ENCODE results near the gene TRERF1. TPM values are rescaled to one million over a fixed set of nuclear protein-coding genes. Genes with fewer than 3 reads are reported as not detected.

The TRERF1 gene
- total RNA-seq, 1 donor from 2014 or later: 8.3 TPM

DNA sequence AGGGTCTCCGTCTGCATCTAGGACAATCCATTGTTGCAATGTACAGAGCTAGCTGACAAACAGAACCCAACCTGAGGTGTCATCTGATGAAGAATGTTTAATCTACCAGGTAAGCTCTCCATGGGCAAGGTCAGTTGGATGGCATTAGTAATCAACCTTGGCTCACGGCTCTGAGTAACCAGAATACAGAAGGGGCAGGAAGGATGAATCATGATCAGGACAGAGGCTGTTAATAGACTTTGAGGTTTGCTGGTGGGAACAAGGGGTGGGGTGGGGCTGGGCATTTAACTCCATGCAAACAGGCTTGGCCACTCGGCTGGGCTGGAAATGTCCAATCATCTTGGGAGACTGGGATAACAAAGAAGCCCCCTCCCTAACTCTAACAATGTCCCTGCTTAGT, 157.0 kb downstream of the TRERF1 start:
- H3K4me3 ChIP-seq: no peak overlapping the region
- peaks cover 8% of the 10 kb centered on the region for H3K79me2 ChIP-seq (ENCODE audit: low read depth)
- H3K4me2 ChIP-seq: no peak overlapping the region
- H4K20me1 ChIP-seq (ENCODE audit: low read depth): peaks cover 5% of the 10 kb centered on the region
- H3K4me3 Mint-ChIP-seq: no peak overlapping the region
- H3K9me3 ChIP-seq (ENCODE audit: low read depth): no peaks in the 10 kb centered on the region
- no peaks in the 10 kb centered on the region for H3K9me3 Mint-ChIP-seq
- no peak overlapping the region for H3K27ac Mint-ChIP-seq
- DNase-seq (ENCODE audit: low spot score): no peak
- no peaks in the 10 kb centered on the region for H3K36me3 ChIP-seq
- H2AFZ ChIP-seq (replicated peaks): no peak overlapping the region
- H3K4me1 Mint-ChIP-seq: peaks cover 3% of the 10 kb centered on the region
- H3K36me3 Mint-ChIP-seq: peaks cover 9% of the 10 kb centered on the region
- TF ChIP-seq EZH2 (IDR thresholded peaks at IDR 0.05) (no peak), EZH2phosphoT487 (IDR thresholded peaks at IDR 0.05) (no peak)
- TF ChIP-seq, protein P1, sequence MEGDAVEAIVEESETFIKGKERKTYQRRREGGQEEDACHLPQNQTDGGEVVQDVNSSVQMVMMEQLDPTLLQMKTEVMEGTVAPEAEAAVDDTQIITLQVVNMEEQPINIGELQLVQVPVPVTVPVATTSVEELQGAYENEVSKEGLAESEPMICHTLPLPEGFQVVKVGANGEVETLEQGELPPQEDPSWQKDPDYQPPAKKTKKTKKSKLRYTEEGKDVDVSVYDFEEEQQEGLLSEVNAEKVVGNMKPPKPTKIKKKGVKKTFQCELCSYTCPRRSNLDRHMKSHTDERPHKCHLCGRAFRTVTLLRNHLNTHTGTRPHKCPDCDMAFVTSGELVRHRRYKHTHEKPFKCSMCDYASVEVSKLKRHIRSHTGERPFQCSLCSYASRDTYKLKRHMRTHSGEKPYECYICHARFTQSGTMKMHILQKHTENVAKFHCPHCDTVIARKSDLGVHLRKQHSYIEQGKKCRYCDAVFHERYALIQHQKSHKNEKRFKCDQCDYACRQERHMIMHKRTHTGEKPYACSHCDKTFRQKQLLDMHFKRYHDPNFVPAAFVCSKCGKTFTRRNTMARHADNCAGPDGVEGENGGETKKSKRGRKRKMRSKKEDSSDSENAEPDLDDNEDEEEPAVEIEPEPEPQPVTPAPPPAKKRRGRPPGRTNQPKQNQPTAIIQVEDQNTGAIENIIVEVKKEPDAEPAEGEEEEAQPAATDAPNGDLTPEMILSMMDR (IDR thresholded peaks at IDR 0.05): no peak
- no peaks in the 10 kb centered on the region for H3F3A ChIP-seq (ENCODE audit: low read depth)
- no peaks in the 10 kb centered on the region for H3K4me1 ChIP-seq
- no peak overlapping the region for H3K27ac ChIP-seq
- no peaks in the 10 kb centered on the region for H3K27me3 ChIP-seq
- no peak overlapping the region for H3K9ac ChIP-seq
- no peaks in the 10 kb centered on the region for H3K27me3 Mint-ChIP-seq (ENCODE audit: insufficient read depth, low read depth)

DNA sequence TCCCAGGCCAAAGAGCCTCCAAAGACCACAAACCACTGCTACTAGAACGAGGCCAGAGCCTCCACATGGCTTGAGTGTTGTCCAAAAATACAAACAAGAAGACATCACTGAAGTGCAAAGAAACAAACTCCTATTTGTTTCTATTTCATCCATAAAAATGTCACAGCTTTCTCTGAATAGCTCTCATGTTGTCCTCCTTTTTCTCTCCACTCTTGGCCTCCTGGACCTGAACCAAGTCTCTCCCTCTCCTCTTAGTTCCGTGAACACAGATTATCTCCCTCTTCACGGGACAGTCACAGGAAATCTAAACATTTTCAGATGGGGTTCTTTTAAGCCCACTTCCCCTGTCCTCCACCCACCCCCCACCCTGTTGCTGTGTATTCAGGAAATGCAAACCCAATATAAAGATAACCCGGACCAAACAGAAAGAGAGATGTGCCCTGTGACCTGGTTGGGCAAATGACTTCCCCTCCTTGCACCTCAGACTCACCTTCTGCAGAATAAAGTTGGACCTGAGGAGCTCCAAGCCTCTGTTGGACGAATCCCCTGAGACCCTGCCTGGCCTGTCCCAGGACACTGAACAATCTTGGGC, 158.2 kb downstream of the TRERF1 start:
- peaks cover 3% of the 10 kb centered on the region for H3K4me1 Mint-ChIP-seq
- H3K4me3 Mint-ChIP-seq: no peak overlapping the region
- Histone ChIP-seq H3K4me1 (no peaks in the 10 kb centered on the region), H3K9me3 (ENCODE audit: low read depth) (no peaks in the 10 kb centered on the region), H4K20me1 (ENCODE audit: low read depth) (peaks cover 5% of the 10 kb centered on the region), H3F3A (ENCODE audit: low read depth) (no peaks in the 10 kb centered on the region), H3K4me2 (no peak overlapping the region), H3K36me3 (no peaks in the 10 kb centered on the region), H3K9ac (no peak overlapping the region), H3K79me2 (ENCODE audit: low read depth) (peaks cover 8% of the 10 kb centered on the region), H3K27me3 (no peaks in the 10 kb centered on the region), H3K27ac (no peak overlapping the region), H2AFZ (replicated peaks) (no peak overlapping the region), H3K4me3 (no peak overlapping the region)
- peaks cover 7% of the 10 kb centered on the region for H3K36me3 Mint-ChIP-seq
- H3K9me3 Mint-ChIP-seq: no peaks in the 10 kb centered on the region
- no peaks in the 10 kb centered on the region for H3K27me3 Mint-ChIP-seq (ENCODE audit: insufficient read depth, low read depth)
- H3K27ac Mint-ChIP-seq: no peak overlapping the region
- TF ChIP-seq EZH2 (IDR thresholded peaks at IDR 0.05): no peak
- TF ChIP-seq, protein P1 (IDR thresholded peaks at IDR 0.05): no peak
- no peak for TF ChIP-seq EZH2phosphoT487 (IDR thresholded peaks at IDR 0.05)
- no peak for DNase-seq (ENCODE audit: low spot score)

DNA sequence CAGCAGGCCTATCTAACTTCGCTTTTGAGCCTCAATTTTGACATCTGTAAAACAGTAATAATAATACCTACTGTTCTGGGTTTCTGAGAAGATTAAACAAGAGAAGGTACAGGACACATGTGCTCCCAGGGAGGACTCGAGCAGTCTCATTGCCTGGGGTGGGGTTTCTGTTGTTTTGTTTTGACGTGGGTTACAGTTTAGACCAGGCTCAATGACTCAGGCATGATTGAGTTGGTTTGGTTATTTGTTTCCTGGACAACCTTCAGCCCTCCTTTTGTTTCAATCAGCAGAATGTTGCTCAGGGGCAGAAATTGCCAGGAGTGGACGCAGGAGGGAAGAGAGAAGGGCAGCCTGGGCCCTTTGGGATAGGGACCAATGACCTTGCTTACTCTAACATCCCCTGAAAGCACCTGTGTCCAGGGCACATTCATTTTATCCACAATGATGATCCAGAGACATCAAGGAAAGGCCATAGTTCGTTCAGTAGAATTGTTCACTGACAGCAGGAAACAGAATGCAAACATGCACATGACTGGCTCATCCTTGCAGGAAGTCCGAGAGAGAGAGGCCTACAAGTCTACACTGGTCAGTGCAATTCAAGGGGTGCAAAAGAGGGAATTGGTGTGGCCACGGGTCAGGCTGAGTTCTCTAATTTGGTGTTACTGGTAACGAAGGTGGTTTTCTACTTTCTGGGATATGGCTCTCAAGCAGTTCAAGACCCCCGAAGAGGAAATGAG, 159.6 kb downstream of the TRERF1 start:
- peaks cover 12% of the 10 kb centered on the region for H3K79me2 ChIP-seq (ENCODE audit: low read depth)
- TF ChIP-seq EZH2 (IDR thresholded peaks at IDR 0.05) (no peak), EZH2phosphoT487 (IDR thresholded peaks at IDR 0.05) (no peak)
- TF ChIP-seq, protein P1 (IDR thresholded peaks at IDR 0.05): no peak
- no peak overlapping the region for H2AFZ ChIP-seq (replicated peaks)
- Mint-ChIP-seq H3K9me3 (peaks cover 5% of the 10 kb centered on the region), H3K36me3 (peaks cover 7% of the 10 kb centered on the region), H3K27me3 (ENCODE audit: insufficient read depth, low read depth) (no peaks in the 10 kb centered on the region), H3K27ac (no peak overlapping the region), H3K4me1 (peaks cover 3% of the 10 kb centered on the region), H3K4me3 (no peak overlapping the region)
- H4K20me1 ChIP-seq (ENCODE audit: low read depth): peaks cover 5% of the 10 kb centered on the region
- H3K27me3 ChIP-seq: no peaks in the 10 kb centered on the region
- no peak overlapping the region for H3K27ac ChIP-seq
- H3K9me3 ChIP-seq (ENCODE audit: low read depth): no peaks in the 10 kb centered on the region
- H3F3A ChIP-seq (ENCODE audit: low read depth): no peaks in the 10 kb centered on the region
- no peak overlapping the region for H3K9ac ChIP-seq
- H3K4me1 ChIP-seq: no peaks in the 10 kb centered on the region
- no peak for DNase-seq (ENCODE audit: low spot score)
- no peaks in the 10 kb centered on the region for H3K36me3 ChIP-seq
- no peak overlapping the region for H3K4me2 ChIP-seq
- H3K4me3 ChIP-seq: no peak overlapping the region
